GM19468 (cell line): ENCODE results near the gene PNPLA8.
A peak's percentile ranks its signal among the peaks of the same experiment; 100 is the strongest.
"Not testable (repeated sequence)": the region's sequence is repeated elsewhere in the genome, so short reads cannot be mapped to it uniquely, and the experiment has no call there.

Source experiments
- ATAC-seq: cut with Tn5 transposase; IDR thresholded peaks from one replicate; pipeline ENCODE4 v1.9.1; 2021; ENCODE audit warnings: mild to moderate bottlenecking, moderate library complexity, moderate number of reproducible peaks; ENCODE audit not compliant: unreplicated experiment; ENCODE audit errors: extremely low read depth

PNPLA8 gene

DNA sequence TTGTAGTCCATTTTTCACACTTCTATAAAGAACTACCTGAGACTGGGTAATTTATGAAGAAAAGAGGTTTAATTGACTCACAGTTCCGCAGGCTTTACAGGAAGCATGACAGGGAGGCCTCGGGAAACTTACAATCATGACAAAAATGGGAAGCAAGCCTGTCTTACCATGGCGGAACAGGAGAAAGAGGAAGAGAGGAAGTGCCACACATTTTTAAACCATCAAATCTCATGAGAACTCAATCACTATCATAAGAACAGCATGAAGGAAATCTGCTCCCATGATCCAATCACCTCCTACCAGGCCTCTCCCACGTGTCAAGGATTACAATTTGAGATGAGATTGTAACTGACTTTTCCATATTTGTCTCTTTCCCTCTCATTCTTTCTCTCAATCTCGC is 9.3 kb upstream of the PNPLA8 start:
- no peak for ATAC-seq

- ATAC-seq: no peak
Observed at GRCh38 chr7:108533712-108534111, 7.8 kb upstream of the PNPLA8 start.

DNA sequence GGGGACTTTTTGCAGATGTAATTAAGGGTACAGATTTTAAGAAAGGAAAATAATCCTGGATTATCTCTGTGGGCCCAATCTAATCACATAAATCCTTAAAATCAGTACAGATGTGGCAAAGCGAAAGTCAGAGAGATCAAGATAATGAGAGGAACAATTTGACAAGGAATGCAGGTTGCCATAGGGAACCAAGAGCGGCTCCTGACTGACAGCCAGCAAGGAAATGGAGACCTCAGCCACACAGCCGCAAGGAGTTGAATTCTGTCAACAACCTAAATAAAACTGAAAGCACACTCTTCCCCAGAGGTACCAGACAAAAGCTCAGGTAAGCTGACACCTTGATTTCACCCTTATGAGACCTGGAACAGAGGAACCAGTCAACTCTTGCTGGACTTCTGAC is 3.4 kb upstream of the PNPLA8 start:
- no peak for ATAC-seq

GRCh38 chr7:108528183-108528712 is 2.3 kb upstream of the PNPLA8 start:
- ATAC-seq: no peak

DNA sequence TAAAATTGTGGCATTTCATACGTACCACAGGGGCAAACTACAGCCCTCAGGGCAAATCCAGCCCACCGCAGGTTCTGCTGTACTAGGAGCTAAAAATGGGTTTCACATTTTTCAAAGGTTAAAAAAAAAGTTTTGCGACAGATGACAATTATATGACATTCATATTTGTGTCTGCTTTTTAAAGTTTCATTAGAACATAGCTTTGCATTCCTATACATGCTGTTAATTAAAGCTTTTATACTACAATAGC is 758 bp upstream of the PNPLA8 start:
- no peak for ATAC-seq

DNA sequence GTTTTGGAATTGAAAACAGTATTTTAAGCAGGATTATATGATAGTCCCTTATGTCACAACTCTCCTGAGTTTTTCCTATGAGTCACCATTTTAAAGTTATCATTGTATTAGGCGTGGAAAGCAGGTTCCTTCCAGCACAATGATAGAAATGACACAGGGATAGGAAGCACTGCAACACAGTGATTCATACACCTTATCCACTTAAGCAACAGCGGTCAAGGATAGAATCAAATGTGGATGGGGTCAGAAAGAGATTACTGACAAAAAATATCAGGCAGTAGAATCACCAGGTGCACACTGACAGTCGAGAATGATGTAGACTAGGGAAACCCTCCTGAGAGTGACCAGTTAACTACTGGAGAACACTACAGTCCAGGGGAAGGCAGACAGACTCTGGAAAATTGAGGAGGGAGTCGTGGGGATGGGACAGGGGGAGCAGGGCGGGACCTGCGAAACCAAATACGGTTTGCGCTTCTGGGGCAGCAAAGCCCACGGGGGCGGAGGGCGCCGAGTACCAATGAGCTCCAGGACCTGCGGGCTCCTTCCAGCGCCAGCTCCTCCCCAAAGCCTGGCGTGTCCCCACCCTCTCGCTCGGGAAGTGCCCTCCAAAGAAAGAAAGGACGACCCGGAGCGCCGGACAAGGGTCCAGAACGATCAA is 479 bp downstream of the PNPLA8 start:
- peak; percentile 9 for ATAC-seq

- no peak for ATAC-seq
Observed at GRCh38 chr7:108522780-108523179, 3.2 kb downstream of the PNPLA8 start.

- no peak for ATAC-seq
Observed at GRCh38 chr7:108517951-108518350, 8.0 kb downstream of the PNPLA8 start.

GRCh38 chr7:108515630-108516029 is 10.3 kb downstream of the PNPLA8 start:
- no peak for ATAC-seq

DNA sequence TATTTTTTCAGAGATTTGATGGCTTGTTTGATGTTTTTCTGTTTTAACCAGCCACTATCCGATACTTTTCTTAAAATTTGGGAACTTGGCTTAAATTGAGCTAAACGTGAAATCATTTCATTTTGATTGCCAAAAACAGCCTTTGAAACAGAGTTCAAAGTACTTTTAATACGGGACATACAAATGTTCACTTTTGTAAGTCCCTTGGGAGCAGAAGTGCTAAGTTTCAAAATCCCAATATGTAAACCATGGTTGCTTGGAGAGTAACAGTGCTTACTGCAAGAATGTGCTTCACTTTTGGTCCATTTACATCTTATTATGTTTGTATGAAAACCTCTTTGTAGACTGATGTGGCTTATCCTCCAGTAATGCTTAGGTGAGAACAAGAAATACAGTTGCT is 10.9 kb downstream of the PNPLA8 start:
- no peak for ATAC-seq

GRCh38 chr7:108511939-108512338 is 14.0 kb downstream of the PNPLA8 start:
- no peak for ATAC-seq

- not testable (repeated sequence) for ATAC-seq
Observed at GRCh38 chr7:108504576-108504975, 21.4 kb downstream of the PNPLA8 start.

- ATAC-seq: peak; percentile 97
Observed at GRCh38 chr7:108503112-108504026, 22.6 kb downstream of the PNPLA8 start.

DNA sequence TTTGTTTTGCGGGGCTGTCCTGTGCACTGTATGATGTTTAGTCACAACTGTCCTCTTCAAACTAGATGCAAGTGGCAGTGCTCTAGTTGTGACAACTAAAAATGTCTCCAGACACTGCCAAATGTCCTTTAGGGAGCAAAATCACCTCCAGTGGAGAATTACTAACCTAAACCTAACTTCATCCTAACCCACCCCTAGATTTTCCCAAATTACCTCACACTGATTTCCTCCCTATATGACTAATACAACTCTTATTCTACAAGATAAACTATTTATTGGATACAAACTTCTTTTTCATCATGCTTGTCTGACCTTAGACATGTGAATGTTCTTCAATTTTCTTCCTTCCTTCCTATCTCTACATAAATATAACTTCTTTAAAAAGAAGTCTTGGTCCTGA is 26.4 kb downstream of the PNPLA8 start:
- ATAC-seq: no peak

DNA sequence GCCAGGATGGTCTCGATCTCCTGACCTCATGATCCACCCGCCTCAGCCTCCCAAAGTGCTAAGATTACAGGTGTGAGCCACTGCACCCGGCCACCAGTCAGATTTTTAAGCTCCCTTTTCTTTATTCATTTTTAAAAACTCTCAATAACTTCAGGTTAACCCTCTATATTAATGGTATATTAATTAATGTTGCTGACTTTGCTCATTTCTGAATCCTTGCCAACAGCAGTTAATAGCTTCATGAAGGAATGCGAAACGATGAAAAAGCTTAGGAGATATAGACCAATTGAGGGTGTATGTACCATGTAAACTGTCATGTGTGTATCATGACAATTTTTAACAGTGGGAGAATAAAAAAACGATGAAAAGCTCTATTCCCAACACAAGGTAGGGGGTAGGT is 27.5 kb downstream of the PNPLA8 start:
- no peak for ATAC-seq

- no peak for ATAC-seq
Observed at GRCh38 chr7:108497082-108497725, 28.7 kb downstream of the PNPLA8 start.

GRCh38 chr7:108492742-108493141 is 33.2 kb downstream of the PNPLA8 start:
- ATAC-seq: no peak

DNA sequence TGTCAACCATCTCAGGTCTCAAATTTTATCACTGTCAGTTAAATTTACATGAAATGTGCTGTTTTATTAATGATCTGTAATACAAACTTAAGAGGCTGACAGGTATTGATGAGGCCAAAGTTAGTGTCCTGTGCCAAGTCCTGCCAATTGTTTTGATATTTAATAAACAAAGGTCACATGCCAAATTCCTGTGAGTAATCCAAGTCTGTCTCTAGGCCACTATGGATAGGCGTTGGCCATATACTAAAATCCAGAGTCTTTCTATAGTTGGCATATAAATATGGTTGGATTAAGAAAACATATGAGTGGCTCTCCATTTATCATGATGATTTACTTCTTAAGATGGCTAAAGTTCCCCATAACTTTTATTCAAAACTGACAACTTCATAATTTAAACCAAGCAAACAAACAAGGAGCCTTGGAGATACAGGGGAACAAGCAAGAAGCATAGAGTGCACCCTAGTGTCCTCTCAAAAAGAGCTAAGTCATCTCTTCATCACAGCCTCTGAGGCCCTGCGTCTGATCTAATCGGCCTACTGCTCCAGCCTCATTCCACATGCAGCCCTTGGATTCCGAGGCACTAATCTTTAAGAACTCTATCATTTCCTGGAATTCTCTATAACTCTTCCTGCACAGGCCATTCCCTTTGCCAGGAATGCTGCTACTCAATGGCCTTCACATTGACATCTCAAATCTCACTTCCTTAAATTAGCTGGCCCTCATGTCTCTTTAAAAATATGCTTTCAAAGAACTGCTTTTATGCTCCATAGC is 37.0 kb downstream of the PNPLA8 start:
- ATAC-seq: no peak

- no peak for ATAC-seq
Observed at GRCh38 chr7:108487646-108488045, 38.3 kb downstream of the PNPLA8 start.

DNA sequence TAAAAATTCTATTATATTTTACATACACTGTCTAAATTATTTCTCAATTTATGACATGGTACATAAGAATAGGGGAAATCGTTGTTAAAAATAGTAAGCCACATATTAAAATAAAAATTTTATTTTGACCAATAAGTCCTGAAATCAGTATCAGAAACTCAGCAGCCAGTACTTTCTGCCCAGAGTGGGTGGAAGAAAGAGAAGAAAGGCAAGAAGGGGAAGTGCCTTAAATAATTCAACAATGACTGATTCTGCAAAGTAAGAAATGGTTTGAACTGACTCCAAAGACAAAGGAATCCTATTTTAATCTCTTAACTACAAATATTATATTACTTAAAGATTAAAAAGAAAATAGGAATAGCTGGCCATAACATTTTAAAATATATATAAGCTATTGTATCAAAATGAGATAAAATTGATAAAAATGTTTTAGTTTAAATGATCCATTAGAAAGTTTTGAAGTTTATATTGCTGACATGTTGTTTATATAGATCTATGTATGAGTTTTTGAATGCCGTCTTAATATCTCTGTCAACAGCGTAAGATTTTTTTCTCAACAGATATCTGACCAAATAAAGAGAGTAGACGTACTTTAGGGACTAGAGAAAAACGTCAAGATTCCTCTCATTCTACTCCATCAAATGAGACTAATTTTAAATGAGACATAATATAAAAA is 39.5 kb downstream of the PNPLA8 start:
- ATAC-seq: no peak
